Measurements from ENCODE around the gene GJB2. TPM values are rescaled to one million over a fixed set of nuclear protein-coding genes. Genes with fewer than 3 reads are reported as not detected.

Gene GJB2
- total RNA-seq, 1 experiment from 2014 or later, result 0.75 TPM

- Mint-ChIP-seq H3K4me1 (ENCODE audit: low read depth, unreplicated experiment) (no peaks in the 10 kb centered on the region), H3K27me3 (ENCODE audit: insufficient read depth, unreplicated experiment) (peaks cover 31% of the 10 kb centered on the region), H3K9me3 (ENCODE audit: unreplicated experiment) (no peaks in the 10 kb centered on the region), H3K36me3 (ENCODE audit: insufficient read depth, unreplicated experiment) (no peaks in the 10 kb centered on the region), H3K4me3 (ENCODE audit: unreplicated experiment) (peak overlapping the region; percentile 70), H3K27ac (ENCODE audit: unreplicated experiment) (no peak overlapping the region)
- intact Hi-C loops (cut with micrococcal nuclease; ENCODE audit: unreplicated experiment), result no loop called here
- peaks cover 1% of the 10 kb centered on the region for H3K27me3 ChIP-seq (replicated peaks; ENCODE audit: control insufficient read depth, insufficient read depth, low read length)
- no peaks in the 10 kb centered on the region for H3K36me3 ChIP-seq (ENCODE audit: control insufficient read depth, insufficient read depth, low read length)
- DNase-seq, result no peak
- POLR2A ChIA-PET, result no interaction called here
- H3K9me3 ChIP-seq, result no peaks in the 10 kb centered on the region
- peaks cover 11% of the 10 kb centered on the region; the same call in 1 of the 2 replicates for H3K4me1 ChIP-seq
- no peak overlapping the region for H3K4me3 ChIP-seq (ENCODE audit: low read depth, low read length)
- CTCF ChIA-PET, result interaction anchor here (0.7 kb wide), 1 partner anchor 299 kb away, joined by 3 read pairs; no protein-coding TSS in a partner anchor
- no peak for TF ChIP-seq CTCF (IDR thresholded peaks at IDR 0.05; ENCODE audit: insufficient read depth in 1 of 2, low read depth in 1 of 2, low read length in 1 of 2, severe bottlenecking in 1 of 2, unreplicated experiment in 1 of 2)
- no TSS peak for BruUV-seq (replicated peaks)
These were observed 1.3 kb upstream of the GJB2 start for GRCh38 chr13:20193907-20194631.

- Histone ChIP-seq H3K36me3 (ENCODE audit: control insufficient read depth, insufficient read depth, low read length) (no peaks in the 10 kb centered on the region), H3K4me1 (0 out of 2 replicates have a peak, but pooled peaks cover 6% of the 10 kb centered on the region), H3K9me3 (no peaks in the 10 kb centered on the region), H3K4me3 (ENCODE audit: low read depth, low read length) (peak overlapping the region; percentile 52), H3K27me3 (replicated peaks; ENCODE audit: control insufficient read depth, insufficient read depth, low read length) (peaks cover 1% of the 10 kb centered on the region)
- BruUV-seq (replicated peaks), result no TSS peak
- H3K27me3 Mint-ChIP-seq (ENCODE audit: insufficient read depth, unreplicated experiment), result peaks cover 31% of the 10 kb centered on the region
- POLR2A ChIA-PET, result no interaction called here
- no peaks in the 10 kb centered on the region for H3K36me3 Mint-ChIP-seq (ENCODE audit: insufficient read depth, unreplicated experiment)
- H3K4me1 Mint-ChIP-seq (ENCODE audit: low read depth, unreplicated experiment), result no peaks in the 10 kb centered on the region
- TF ChIP-seq CTCF (IDR thresholded peaks at IDR 0.05; ENCODE audit: insufficient read depth in 1 of 2, low read depth in 1 of 2, low read length in 1 of 2, severe bottlenecking in 1 of 2, unreplicated experiment in 1 of 2), result no peak
- H3K27ac Mint-ChIP-seq (ENCODE audit: unreplicated experiment), result no peak overlapping the region
- no peaks in the 10 kb centered on the region for H3K9me3 Mint-ChIP-seq (ENCODE audit: unreplicated experiment)
- intact Hi-C loops (cut with micrococcal nuclease; ENCODE audit: unreplicated experiment), result no loop called here
- CTCF ChIA-PET, result no interaction called here
- no peak for DNase-seq
- H3K4me3 Mint-ChIP-seq (ENCODE audit: unreplicated experiment), result peak overlapping the region; percentile 70
These were observed 596 bp upstream of the GJB2 start for GRCh38 chr13:20193162-20193906.

GRCh38 chr13:20192158-20192835 lies 441 bp downstream of the GJB2 start:
- H3K4me1 ChIP-seq, result 0 out of 2 replicates have a peak, but pooled peaks cover 6% of the 10 kb centered on the region
- Mint-ChIP-seq H3K4me1 (ENCODE audit: low read depth, unreplicated experiment) (no peaks in the 10 kb centered on the region), H3K27me3 (ENCODE audit: insufficient read depth, unreplicated experiment) (peaks cover 31% of the 10 kb centered on the region), H3K9me3 (ENCODE audit: unreplicated experiment) (no peaks in the 10 kb centered on the region), H3K27ac (ENCODE audit: unreplicated experiment) (no peak overlapping the region), H3K36me3 (ENCODE audit: insufficient read depth, unreplicated experiment) (no peaks in the 10 kb centered on the region), H3K4me3 (ENCODE audit: unreplicated experiment) (peak overlapping the region; percentile 70)
- ChIA-PET POLR2A (no interaction called here), CTCF (interaction anchor here (0.6 to 0.8 kb wide), 2 partner anchors 182 to 297 kb away, joined by 3 read pairs; no protein-coding TSS in a partner anchor)
- no peaks in the 10 kb centered on the region for H3K9me3 ChIP-seq
- H3K36me3 ChIP-seq (ENCODE audit: control insufficient read depth, insufficient read depth, low read length), result no peaks in the 10 kb centered on the region
- peaks cover 1% of the 10 kb centered on the region for H3K27me3 ChIP-seq (replicated peaks; ENCODE audit: control insufficient read depth, insufficient read depth, low read length)
- peak overlapping the region; percentile 52 for H3K4me3 ChIP-seq (ENCODE audit: low read depth, low read length)
- TF ChIP-seq CTCF (IDR thresholded peaks at IDR 0.05; ENCODE audit: insufficient read depth in 1 of 2, low read depth in 1 of 2, low read length in 1 of 2, severe bottlenecking in 1 of 2, unreplicated experiment in 1 of 2), result peak in 1 of 2 experiments; percentile 7
- intact Hi-C loops (cut with micrococcal nuclease; ENCODE audit: unreplicated experiment), result no loop called here
- DNase-seq, result peak in 1 of 2 experiments; percentile 52
- BruUV-seq (replicated peaks), result no TSS peak
